GM12878 (cell line): ENCODE data around the gene SCAI. TPM values are rescaled to one million over a fixed set of nuclear protein-coding genes. Genes with fewer than 3 reads are reported as not detected.

ENCODE experiments used
- ATAC-seq: fragments of 200-7000 bp; cut with Tn5 transposase; 3 replicates; pipeline ENCODE4 v1.9.1; 2020; ENCODE audit warnings: mild to moderate bottlenecking, moderate library complexity
- BruUV-seq: library from RNA; stranded (reverse); fragments of 400-500 nt; replicated peaks from 2 replicates; lab custom pipeline; 2021; lab: Mats Ljungman, UMichigan
- CTCF ChIA-PET: fragments of 300-600 bp; sonication (Branson Sonifier 250); formaldehyde crosslinking; extraction: SDS; loops from one replicate; lab custom pipeline; 2021; ENCODE audit warnings: inconsistent platforms; lab: Yijun Ruan, JAX
- POLR2A ChIA-PET: fragments of 350-600 bp; formaldehyde crosslinking; extraction: SDS; loops from one replicate; lab custom pipeline; 2021; ENCODE audit warnings: inconsistent platforms; lab: Charles Lee
- RAD21 ChIA-PET: fragments of 300-600 bp; sonication (Branson Sonifier 250); formaldehyde crosslinking; loops from one replicate; lab custom pipeline; 2023; ENCODE audit warnings: antibody characterized with exemption; ENCODE audit not compliant: unreplicated experiment; lab: Charles Lee
- SMC1A ChIA-PET: fragments of 300-600 bp; sonication (Branson Sonifier 250); formaldehyde crosslinking; loops from one replicate; lab custom pipeline; 2023; ENCODE audit not compliant: unreplicated experiment, uncharacterized antibody; lab: Charles Lee
- DNase-seq: peaks from one replicate; pipeline ENCODE4 v3.0.0-alpha.2; 2011; ENCODE audit warnings: low read depth, low spot score
- FAIRE-seq: peaks from 3 replicates; lab custom pipeline; 2011; peaks lifted over from hg19 to GRCh38; lab: Jason Lieb, UNC
- H2AFZ ChIP-seq: 2 replicates; pipeline ENCODE4 v1.6.0; 2011; ENCODE audit warnings: low read depth, low read length, control low read depth; ENCODE audit not compliant: control insufficient read depth
- H3K27ac ChIP-seq: 2 replicates; pipeline ENCODE4 v1.5.1; 2011; ENCODE audit warnings: control low read depth; ENCODE audit not compliant: control insufficient read depth, insufficient read depth
- H3K27me3 ChIP-seq, 2 experiments: replicated peaks in 1 of 2; 2 replicates each; pipeline versions ENCODE4 v1.6.0 to v1.6.1; 2011; ENCODE audit warnings: low read length in 1 of 2; ENCODE audit not compliant: control insufficient read depth in 2 of 2, insufficient read depth in 2 of 2
- H3K36me3 ChIP-seq, 2 experiments: 2 replicates each; pipeline ENCODE4 v1.5.1; 2011; ENCODE audit warnings: low read length in 1 of 2; ENCODE audit not compliant: control insufficient read depth in 2 of 2, insufficient read depth in 2 of 2
- H3K4me1 ChIP-seq: 2 replicates; pipeline ENCODE4 v1.6.1; 2011; ENCODE audit warnings: mild to moderate bottlenecking, low read length, moderate library complexity, mixed read lengths; ENCODE audit not compliant: control insufficient read depth, insufficient read depth
- H3K4me2 ChIP-seq: 2 replicates; pipeline ENCODE4 v1.6.0; 2011; ENCODE audit warnings: control low read depth; ENCODE audit not compliant: control insufficient read depth, insufficient read depth
- H3K4me3 ChIP-seq: fragments of 200-600 bp; sonication (generic); 2 replicates; pipeline ENCODE4 v1.5.1; 2016
- H3K79me2 ChIP-seq: 2 replicates; pipeline ENCODE4 v1.6.0; 2011; ENCODE audit warnings: low read length; ENCODE audit not compliant: control insufficient read depth, insufficient read depth
- H3K9ac ChIP-seq: 2 replicates; pipeline ENCODE4 v1.8.0; 2011; ENCODE audit warnings: low read length, control low read depth, mixed read lengths; ENCODE audit not compliant: control insufficient read depth, insufficient read depth
- H3K9me3 ChIP-seq: replicated peaks from 3 replicates; pipeline ENCODE4 v1.5.1; 2011; ENCODE audit warnings: mild to moderate bottlenecking, low read length; ENCODE audit not compliant: control insufficient read depth, insufficient read depth
- H4K20me1 ChIP-seq: 2 replicates; pipeline ENCODE4 v1.6.0; 2011; ENCODE audit not compliant: control insufficient read depth, insufficient read depth
- BHLHE40 ChIP-seq, 2 experiments: fragments of 450-650 bp in 1 of 2; IDR thresholded peaks; 2 replicates each; pipeline ENCODE4 v1.6.1; 2011 to 2017; ENCODE audit warnings: low read depth in 2 of 2, borderline replicate concordance in 1 of 2, improper control_type of control experiment in 1 of 2, low read length in 1 of 2, mild to moderate bottlenecking in 1 of 2
- BRCA1 ChIP-seq: IDR thresholded peaks from 2 replicates; pipeline ENCODE4 v1.6.1; 2011; ENCODE audit warnings: low read depth, low read length, improper control_type of control experiment
- ETV6 ChIP-seq, 2 experiments: fragments of 450-650 bp in 1 of 2; IDR thresholded peaks in 1 of 2; conservative IDR thresholded peaks in 1 of 2; 2 replicates each; pipeline ENCODE4 v1.6.1; 2014; ENCODE audit warnings: antibody characterized with exemption in 1 of 2, borderline replicate concordance in 1 of 2, low read depth in 1 of 2, mild to moderate bottlenecking in 1 of 2, moderate library complexity in 1 of 2
- SP1 ChIP-seq: IDR thresholded peaks from one replicate; pipeline ENCODE4 v1.6.1; 2011; ENCODE audit warnings: low read depth, low read length
- SPI1 ChIP-seq: IDR thresholded peaks from 2 replicates; pipeline ENCODE4 v1.6.1; 2011; ENCODE audit warnings: low read depth, mild to moderate bottlenecking, low read length, moderate library complexity, borderline replicate concordance; ENCODE audit not compliant: insufficient read depth
- SREBF1 ChIP-seq: IDR thresholded peaks from 2 replicates; pipeline ENCODE4 v1.6.1; 2012; ENCODE audit warnings: mild to moderate bottlenecking, low read length
- TCF3 ChIP-seq: IDR thresholded peaks from 2 replicates; pipeline ENCODE4 v1.6.1; 2012; ENCODE audit warnings: low read depth, mild to moderate bottlenecking, low read length, borderline replicate concordance; ENCODE audit not compliant: insufficient read depth
- in situ Hi-C: fragments of 300-500 bp; cut with MboI; formaldehyde crosslinking; loops from 9 replicates; pipeline ENCODE4 v1.14.3; 2018; ENCODE audit warnings: mixed read lengths
- intact Hi-C: fragments of 100-400 bp; cut with micrococcal nuclease; formaldehyde crosslinking; loops from one replicate; pipeline ENCODE4 v1.14.2; 2022; ENCODE audit not compliant: unreplicated experiment
- polyA plus RNA-seq, 11 experiments: library from polyadenylated mRNA; depleted of rRNA in 4 of 11; unstranded in 6 of 11; stranded (reverse) in 5 of 11; fragments of >200 nt; fragmentation: Nextera tagmentation in 4 of 11; fragmentation: Illumina TruSeq in 1 of 11; extraction: Ambion mirVana in 4 of 11; extraction: Trizol in 1 of 11; gene quantifications; 1 replicate in 1 of 11; 2 replicates in 10 of 11; pipeline versions ENCODE4 v1.2.1 to v1.2.3, GENCODE V29; 2011 to 2016; ENCODE audit warnings: inconsistent platforms in 2 of 11, missing spikeins in 2 of 11, low read depth in 1 of 11
- total RNA-seq, 4 experiments: library from RNA; depleted of rRNA in 3 of 4; stranded (reverse); fragments of >200 nt in 3 of 4; fragmentation: Illumina TruSeq in 1 of 4; extraction: Trizol in 1 of 4; gene quantifications; 2 replicates each; pipeline versions ENCODE4 v1.2.1 to v1.2.3, GENCODE V29; 2013 to 2021
- TF ChIP-seq, protein P1 (sequence below): fragments of 450-650 bp; IDR thresholded peaks from 2 replicates; pipeline ENCODE4 v1.6.1; 2017; ENCODE audit warnings: mild to moderate bottlenecking, moderate library complexity
- TF ChIP-seq, protein P2 (sequence below): fragments of 450-650 bp; IDR thresholded peaks from 2 replicates; pipeline ENCODE4 v1.6.1; 2016; ENCODE audit warnings: mild to moderate bottlenecking

Gene SCAI
- total and polyA plus RNA-seq, 10 of the 15 experiments (the other 5 are each of a cell fraction or from before 2014, with no cell fraction given) = 0.52 to 8.8 (median 5.1) TPM

DNA sequence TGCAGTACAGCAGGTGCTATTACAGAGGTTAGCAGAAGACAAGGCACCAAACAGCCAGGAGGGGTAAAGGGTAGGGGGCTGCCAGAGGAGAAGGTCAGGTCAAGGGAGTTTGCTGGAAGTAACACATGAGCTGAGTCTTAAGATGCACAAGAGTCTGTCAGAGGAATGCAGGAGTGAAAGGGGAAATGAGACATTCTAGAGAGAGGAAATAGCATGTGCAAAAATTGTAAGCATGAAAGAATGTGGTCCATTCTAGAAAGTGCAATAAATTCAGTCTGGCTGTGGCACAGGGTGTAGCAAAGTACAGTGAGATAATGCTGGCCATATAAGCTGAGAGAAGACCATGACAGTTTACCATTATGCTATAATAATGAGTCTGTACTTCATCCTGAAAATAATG is 209.0 kb downstream of the SCAI start:
- no peaks in the 10 kb centered on the region for H4K20me1 ChIP-seq
- no peak overlapping the region for H3K27ac ChIP-seq
- H3K4me1 ChIP-seq = peaks cover 10% of the 10 kb centered on the region
- ATAC-seq (peak; percentile 91), DNase-seq (peak; percentile 21), FAIRE-seq (peak; percentile 56)
- no peaks in the 10 kb centered on the region for H3K9me3 ChIP-seq
- POLR2A ChIA-PET = no interaction called here
- intact Hi-C loops = no loop called here
- H3K27me3 ChIP-seq = no peaks in the 10 kb centered on the region
- H3K9ac ChIP-seq = no peak overlapping the region
- TF ChIP-seq SP1 = no peak
- TF ChIP-seq SREBF1 = no peak
- no peak for TF ChIP-seq TCF3
- TF ChIP-seq, protein P1, sequence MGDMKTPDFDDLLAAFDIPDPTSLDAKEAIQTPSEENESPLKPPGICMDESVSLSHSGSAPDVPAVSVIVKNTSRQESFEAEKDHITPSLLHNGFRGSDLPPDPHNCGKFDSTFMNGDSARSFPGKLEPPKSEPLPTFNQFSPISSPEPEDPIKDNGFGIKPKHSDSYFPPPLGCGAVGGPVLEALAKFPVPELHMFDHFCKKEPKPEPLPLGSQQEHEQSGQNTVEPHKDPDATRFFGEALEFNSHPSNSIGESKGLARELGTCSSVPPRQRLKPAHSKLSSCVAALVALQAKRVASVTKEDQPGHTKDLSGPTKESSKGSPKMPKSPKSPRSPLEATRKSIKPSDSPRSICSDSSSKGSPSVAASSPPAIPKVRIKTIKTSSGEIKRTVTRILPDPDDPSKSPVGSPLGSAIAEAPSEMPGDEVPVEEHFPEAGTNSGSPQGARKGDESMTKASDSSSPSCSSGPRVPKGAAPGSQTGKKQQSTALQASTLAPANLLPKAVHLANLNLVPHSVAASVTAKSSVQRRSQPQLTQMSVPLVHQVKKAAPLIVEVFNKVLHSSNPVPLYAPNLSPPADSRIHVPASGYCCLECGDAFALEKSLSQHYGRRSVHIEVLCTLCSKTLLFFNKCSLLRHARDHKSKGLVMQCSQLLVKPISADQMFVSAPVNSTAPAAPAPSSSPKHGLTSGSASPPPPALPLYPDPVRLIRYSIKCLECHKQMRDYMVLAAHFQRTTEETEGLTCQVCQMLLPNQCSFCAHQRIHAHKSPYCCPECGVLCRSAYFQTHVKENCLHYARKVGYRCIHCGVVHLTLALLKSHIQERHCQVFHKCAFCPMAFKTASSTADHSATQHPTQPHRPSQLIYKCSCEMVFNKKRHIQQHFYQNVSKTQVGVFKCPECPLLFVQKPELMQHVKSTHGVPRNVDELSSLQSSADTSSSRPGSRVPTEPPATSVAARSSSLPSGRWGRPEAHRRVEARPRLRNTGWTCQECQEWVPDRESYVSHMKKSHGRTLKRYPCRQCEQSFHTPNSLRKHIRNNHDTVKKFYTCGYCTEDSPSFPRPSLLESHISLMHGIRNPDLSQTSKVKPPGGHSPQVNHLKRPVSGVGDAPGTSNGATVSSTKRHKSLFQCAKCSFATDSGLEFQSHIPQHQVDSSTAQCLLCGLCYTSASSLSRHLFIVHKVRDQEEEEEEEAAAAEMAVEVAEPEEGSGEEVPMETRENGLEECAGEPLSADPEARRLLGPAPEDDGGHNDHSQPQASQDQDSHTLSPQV = no peak
- peak in 1 of 2 experiments; percentile 44; a peak in 1 of 4 replicates for TF ChIP-seq ETV6 (conservative IDR thresholded peaks at IDR 0.05 in 1 of 2, IDR thresholded peaks at IDR 0.05 in 1 of 2; ENCODE audit: borderline replicate concordance in 1 of 2, low read depth in 1 of 2)
- peak; percentile 40 to 54; a peak in 1 of 4 replicates for TF ChIP-seq BHLHE40 (IDR thresholded peaks at IDR 0.05; ENCODE audit: borderline replicate concordance in 1 of 2, low read depth in 2 of 2, low read length in 1 of 2)
- TF ChIP-seq SPI1 = peak; percentile 84
- TF ChIP-seq, protein P2, sequence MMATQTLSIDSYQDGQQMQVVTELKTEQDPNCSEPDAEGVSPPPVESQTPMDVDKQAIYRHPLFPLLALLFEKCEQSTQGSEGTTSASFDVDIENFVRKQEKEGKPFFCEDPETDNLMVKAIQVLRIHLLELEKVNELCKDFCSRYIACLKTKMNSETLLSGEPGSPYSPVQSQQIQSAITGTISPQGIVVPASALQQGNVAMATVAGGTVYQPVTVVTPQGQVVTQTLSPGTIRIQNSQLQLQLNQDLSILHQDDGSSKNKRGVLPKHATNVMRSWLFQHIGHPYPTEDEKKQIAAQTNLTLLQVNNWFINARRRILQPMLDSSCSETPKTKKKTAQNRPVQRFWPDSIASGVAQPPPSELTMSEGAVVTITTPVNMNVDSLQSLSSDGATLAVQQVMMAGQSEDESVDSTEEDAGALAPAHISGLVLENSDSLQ = peak; percentile 19; the same call in 1 of the 2 replicates
- TF ChIP-seq BRCA1 = no peak
- in situ Hi-C loops = no loop called here
- H3K4me3 ChIP-seq = no peak overlapping the region
- CTCF ChIA-PET = interaction anchor here (0.6 to 0.9 kb wide), 3 partner anchors 14 to 469 kb away, joined by 3 to 4 read pairs (median 3); partner anchors contain the start of gene SCAI
- no TSS peak for BruUV-seq
- H2AFZ ChIP-seq = no peak overlapping the region
- H3K79me2 ChIP-seq = peaks cover 2% of the 10 kb centered on the region
- SMC1A ChIA-PET = no interaction called here
- RAD21 ChIA-PET = interaction anchor here (1.6 kb wide), 1 partner anchor 72 kb away, joined by 3 read pairs; the partner anchor contains the start of gene ARPC5L
- peak overlapping the region; percentile 44; the same call in 1 of the 2 replicates for H3K4me2 ChIP-seq
- H3K36me3 ChIP-seq = peaks cover 0 to 14% of the 10 kb centered on the region in 2 experiments
